SJCRH30 (cell line): Measurements from ENCODE around the gene PRF1. TPM values are rescaled to one million over a fixed set of nuclear protein-coding genes. Genes with fewer than 3 reads are reported as not detected.

Experiments used
- DNase-seq, 2 experiments: peaks; one replicate each; pipeline ENCODE4 v3.0.0-alpha.2; 2015 to 2020
- H3K27ac ChIP-seq: fragments of 250-450 bp; sonication (Bioruptor Pico); 2 replicates; pipeline ENCODE4 v1.5.1; 2020; ENCODE audit warnings: mild to moderate bottlenecking, moderate library complexity
- H3K27me3 ChIP-seq: fragments of 250-450 bp; sonication (Bioruptor Pico); 2 replicates; pipeline ENCODE4 v1.5.1; 2020; ENCODE audit warnings: mild to moderate bottlenecking, moderate library complexity
- H3K36me3 ChIP-seq: fragments of 250-450 bp; sonication (Bioruptor Pico); 2 replicates; pipeline ENCODE4 v1.5.1; 2020; ENCODE audit warnings: mild to moderate bottlenecking, moderate library complexity
- H3K4me1 ChIP-seq: fragments of 250-450 bp; sonication (Bioruptor Pico); 2 replicates; pipeline ENCODE4 v1.5.1; 2020; ENCODE audit warnings: mild to moderate bottlenecking, moderate library complexity
- H3K4me3 ChIP-seq: fragments of 250-450 bp; sonication (Bioruptor Pico); 2 replicates; pipeline ENCODE4 v1.5.1; 2020; ENCODE audit warnings: mild to moderate bottlenecking, moderate library complexity
- H3K9me3 ChIP-seq: fragments of 250-450 bp; sonication (Bioruptor Pico); replicated peaks from 2 replicates; pipeline ENCODE4 v1.5.1; 2020; ENCODE audit warnings: mild to moderate bottlenecking, moderate library complexity
- total RNA-seq: library from RNA; depleted of rRNA; stranded (reverse); fragments of >200 nt; shearing (Covaris generic); gene quantifications from 2 replicates; pipeline ENCODE4 v1.2.3, GENCODE V29; 2014; rRNA removed

PRF1 gene
- total RNA-seq, 1 experiment from 2014 or later: not detected

DNA sequence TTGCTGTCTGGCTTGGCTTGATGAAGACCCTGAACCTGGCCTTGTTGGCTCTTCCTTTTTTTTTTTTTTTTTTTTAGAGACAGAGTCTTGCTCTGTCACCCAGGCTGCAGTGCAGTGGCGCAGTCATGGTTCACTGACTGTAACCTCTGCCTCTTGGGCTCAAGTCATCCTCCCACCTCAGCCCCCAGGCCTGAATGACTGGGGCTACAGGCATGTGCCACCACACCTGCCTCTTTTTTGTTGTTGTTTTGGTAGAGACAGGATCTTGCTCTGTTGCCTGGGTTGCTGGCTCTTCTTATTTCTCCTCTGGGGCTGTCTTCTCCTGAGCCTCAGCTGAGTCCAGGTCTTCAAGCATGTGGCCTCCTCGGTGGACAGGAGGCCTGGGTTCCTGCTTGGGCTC, 44.7 kb downstream of the PRF1 start:
- H3K4me3 ChIP-seq: no peak overlapping the region
- DNase-seq: no peak
- peaks cover 9% of the 10 kb centered on the region; the same call in 1 of the 2 replicates for H3K4me1 ChIP-seq
- H3K9me3 ChIP-seq: no peaks in the 10 kb centered on the region
- no peak overlapping the region for H3K27ac ChIP-seq
- H3K36me3 ChIP-seq: no peaks in the 10 kb centered on the region
- no peaks in the 10 kb centered on the region for H3K27me3 ChIP-seq

DNA sequence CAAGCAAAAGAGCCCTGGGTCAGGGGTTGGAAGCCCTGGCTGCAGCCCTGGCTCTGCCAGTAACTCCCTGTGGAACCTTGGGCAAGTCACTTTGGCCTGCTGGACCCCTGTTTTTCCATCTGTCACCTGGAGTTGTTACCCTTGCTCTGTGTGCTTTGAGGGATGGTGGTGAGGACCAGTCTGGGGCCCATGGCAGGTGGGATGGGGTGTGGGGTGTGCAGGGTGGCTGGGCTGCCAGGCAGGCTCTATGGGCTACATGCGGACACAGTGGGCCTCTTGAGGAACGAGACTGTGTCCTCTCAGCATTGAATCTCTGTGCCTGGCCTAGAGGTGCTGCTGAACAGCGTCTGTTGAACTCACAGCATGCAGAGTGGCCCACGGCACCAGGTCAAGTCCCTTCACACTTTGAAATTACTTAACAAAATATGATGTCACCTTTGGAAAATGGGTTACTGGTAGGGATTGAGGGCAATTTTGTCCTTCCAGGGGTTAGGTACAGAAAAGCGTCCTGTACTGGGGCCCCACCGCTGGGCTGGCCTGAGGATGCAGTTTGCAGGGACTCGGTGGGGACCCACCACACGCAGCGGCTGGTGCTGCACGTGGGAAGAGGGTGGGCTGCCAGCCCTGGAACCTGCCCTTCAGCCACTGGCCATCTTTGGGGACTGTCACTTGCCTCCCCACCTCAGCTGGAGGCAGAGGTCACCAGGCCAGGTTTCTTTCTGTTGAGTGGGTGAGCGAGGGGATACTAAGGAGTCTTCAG, 45.3 kb downstream of the PRF1 start:
- Histone ChIP-seq H3K4me3 (no peak overlapping the region), H3K9me3 (no peaks in the 10 kb centered on the region), H3K27me3 (no peaks in the 10 kb centered on the region), H3K27ac (no peak overlapping the region), H3K36me3 (no peaks in the 10 kb centered on the region), H3K4me1 (peaks cover 9% of the 10 kb centered on the region; the same call in 1 of the 2 replicates)
- DNase-seq: no peak

DNA sequence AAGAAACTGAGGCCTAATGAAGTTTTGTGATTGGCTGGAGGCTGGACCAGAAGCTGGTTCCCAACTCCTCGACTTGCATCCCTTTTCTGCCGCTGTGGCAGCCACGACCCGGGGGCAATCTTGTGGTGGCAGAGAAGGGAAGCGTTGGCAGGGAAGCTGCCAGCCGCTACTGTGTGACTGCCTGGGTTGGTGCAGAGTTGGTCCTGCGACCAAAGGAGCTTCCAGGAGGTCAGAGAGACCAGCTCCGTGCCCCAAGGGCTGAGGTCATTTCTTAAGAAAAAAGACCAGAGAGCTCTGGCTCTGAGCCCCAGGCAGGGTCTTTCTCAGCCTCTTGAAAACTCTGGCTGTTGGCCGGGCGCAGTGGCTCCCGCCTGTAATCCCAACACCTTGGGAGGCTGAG, 47.2 kb downstream of the PRF1 start:
- Histone ChIP-seq H3K27me3 (no peaks in the 10 kb centered on the region), H3K9me3 (no peaks in the 10 kb centered on the region), H3K36me3 (no peaks in the 10 kb centered on the region), H3K27ac (no peak overlapping the region), H3K4me3 (no peak overlapping the region), H3K4me1 (peaks cover 5% of the 10 kb centered on the region; the same call in 1 of the 2 replicates)
- no peak for DNase-seq

DNA sequence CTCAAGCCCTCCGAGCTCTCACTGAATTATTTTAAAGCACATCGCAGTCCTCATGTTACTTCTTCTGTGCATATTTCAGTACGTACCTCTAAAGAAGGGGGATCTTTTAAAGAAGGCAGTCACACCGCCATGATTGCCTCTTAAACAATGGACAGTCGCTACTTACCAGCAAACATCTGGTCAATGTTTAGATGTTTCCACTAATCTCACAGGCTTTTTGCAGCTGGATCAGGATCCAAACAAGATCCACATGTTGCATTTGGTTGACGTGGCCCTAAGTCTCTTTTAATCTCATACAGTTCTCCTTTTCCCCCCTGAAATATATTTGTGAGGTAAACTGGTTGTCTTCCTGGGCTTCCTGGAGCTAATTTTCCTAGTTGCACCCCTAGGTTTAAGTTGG, 50.0 kb downstream of the PRF1 start:
- no peak overlapping the region for H3K27ac ChIP-seq
- H3K4me3 ChIP-seq: no peak overlapping the region
- H3K9me3 ChIP-seq: no peaks in the 10 kb centered on the region
- DNase-seq: no peak
- H3K36me3 ChIP-seq: no peaks in the 10 kb centered on the region
- no peaks in the 10 kb centered on the region for H3K4me1 ChIP-seq
- no peaks in the 10 kb centered on the region for H3K27me3 ChIP-seq

DNA sequence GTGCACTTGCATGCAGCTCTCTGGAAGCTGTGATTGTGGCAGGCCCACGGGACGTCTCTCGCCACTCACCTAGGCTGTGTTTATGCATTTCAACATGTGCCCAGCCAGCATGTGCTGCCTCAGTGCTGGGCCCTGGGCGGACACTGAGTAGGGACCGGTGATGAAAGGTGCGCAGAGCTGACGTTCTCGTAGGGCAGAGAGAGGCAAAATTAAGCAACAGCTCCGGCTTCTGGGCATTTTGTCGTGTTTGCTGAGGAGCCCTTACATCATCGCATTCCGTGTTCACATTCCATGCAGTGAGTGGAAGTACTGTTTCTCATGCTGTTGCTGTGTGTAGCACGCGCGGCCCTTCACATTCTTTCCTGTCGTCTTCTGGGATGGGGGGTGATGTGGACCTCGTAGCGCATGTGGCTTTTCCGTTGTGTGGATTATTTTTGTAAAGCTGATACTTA, 50.5 kb downstream of the PRF1 start:
- DNase-seq: no peak
- Histone ChIP-seq H3K9me3 (no peaks in the 10 kb centered on the region), H3K27ac (no peak overlapping the region)

DNA sequence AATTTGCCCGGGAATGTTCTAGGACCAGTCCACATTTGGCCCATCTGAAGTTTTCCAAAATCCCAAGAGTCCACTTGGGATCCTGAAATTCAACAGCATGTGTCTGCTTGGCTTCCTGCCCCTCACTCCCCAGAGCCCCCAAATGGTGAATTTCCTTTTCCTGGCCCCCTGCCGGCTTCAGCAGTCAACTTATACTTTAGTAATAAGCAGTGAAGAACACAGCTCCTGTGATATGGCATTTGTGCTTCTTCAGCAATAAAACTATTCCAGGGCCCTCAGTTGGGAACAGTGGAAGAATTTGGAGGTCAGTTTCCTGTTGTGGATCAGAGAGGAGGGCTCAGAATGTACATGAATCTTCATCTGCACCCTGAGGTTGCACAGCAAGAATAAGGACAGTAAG, 51.1 kb downstream of the PRF1 start:
- H3K27ac ChIP-seq: no peak overlapping the region
- peaks cover 3% of the 10 kb centered on the region for H3K4me1 ChIP-seq
- H3K36me3 ChIP-seq: no peaks in the 10 kb centered on the region
- H3K4me3 ChIP-seq: no peak overlapping the region
- no peaks in the 10 kb centered on the region for H3K27me3 ChIP-seq
- no peak for DNase-seq
- no peaks in the 10 kb centered on the region for H3K9me3 ChIP-seq

More for the DNA sequence above, 50.5 kb downstream of the PRF1 start:
- Histone ChIP-seq H3K36me3 (no peaks in the 10 kb centered on the region), H3K4me3 (no peak overlapping the region), H3K27me3 (no peaks in the 10 kb centered on the region), H3K4me1 (no peaks in the 10 kb centered on the region)

DNA sequence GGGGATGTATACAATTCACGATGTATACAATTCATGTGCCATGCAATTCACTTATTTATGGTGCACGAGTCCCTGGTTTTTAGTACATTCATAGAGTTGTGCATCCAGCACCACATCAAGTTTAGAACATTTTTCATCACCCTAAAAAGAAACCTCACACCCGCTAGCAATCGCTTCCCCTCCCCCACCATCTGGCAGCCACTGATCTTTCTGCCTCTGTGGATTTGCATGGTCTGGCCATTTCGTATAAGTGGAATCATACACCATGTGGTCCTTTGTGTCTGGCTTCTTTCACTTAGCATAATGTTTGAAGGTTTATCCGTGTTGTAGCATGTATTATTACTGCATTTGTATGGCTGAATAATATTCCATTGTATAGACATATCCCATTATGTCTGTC, 52.1 kb downstream of the PRF1 start:
- no peak overlapping the region for H3K27ac ChIP-seq
- no peaks in the 10 kb centered on the region for H3K36me3 ChIP-seq
- H3K4me3 ChIP-seq: no peak overlapping the region
- no peaks in the 10 kb centered on the region for H3K27me3 ChIP-seq
- DNase-seq: no peak
- H3K4me1 ChIP-seq: peaks cover 6% of the 10 kb centered on the region
- no peaks in the 10 kb centered on the region for H3K9me3 ChIP-seq

DNA sequence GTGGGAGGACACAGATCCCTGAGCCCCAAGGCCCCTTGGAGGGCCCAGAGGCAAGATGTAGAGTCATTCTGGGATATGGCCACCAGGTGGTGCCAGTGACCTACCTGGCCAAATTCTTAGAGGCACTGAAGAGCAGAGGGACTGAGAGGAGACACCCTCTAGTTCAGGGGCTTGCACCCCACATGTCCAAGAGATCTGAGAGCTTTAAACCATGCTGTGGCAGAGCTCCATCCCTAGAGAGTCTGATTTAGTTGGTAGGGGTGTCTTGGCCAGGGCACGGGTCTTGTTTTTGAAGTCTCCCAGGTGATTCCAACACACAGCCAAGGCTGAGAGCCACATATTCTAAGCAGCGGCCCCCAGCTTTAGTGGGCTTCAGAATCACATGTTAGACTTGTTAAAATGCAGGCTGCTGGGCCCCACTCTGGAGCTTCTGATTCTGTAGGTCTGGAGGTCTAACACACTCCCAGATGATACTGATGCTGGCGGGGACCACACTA, 52.5 kb downstream of the PRF1 start:
- Histone ChIP-seq H3K27me3 (no peaks in the 10 kb centered on the region), H3K27ac (no peak overlapping the region), H3K9me3 (no peaks in the 10 kb centered on the region), H3K4me1 (peaks cover 10% of the 10 kb centered on the region), H3K4me3 (no peak overlapping the region), H3K36me3 (no peaks in the 10 kb centered on the region)
- DNase-seq: peak; percentile 54 to 85

DNA sequence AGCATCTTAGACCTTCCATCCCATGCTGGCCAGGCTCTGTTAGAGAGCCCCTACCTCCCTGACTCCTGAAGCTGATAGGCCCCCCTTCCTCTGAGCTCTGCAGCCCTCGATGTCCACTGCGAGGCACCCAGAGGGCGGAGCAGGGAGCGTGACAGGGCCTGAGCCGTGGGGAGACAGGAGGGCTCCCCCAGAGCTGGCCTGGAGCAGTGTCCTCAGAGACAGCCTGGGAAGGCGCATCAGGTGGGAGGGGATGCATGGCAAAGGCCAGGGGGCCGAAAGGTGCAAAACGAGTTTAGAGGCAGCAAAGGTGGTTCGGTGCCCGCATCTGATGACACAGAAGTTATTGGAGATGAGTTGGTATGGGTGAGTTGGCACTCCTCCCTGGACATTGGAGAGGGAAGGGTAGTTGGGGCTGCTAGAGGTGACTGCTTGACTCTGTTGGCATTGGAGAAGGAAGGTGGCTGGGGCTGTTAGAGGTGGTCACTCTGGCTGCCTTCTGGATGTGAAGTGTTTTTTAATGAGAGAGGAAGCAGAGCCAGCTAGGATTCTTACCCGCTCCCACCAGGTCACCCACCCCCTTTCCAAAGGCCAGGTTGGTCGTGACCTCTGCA, 53.1 kb downstream of the PRF1 start:
- no peak for DNase-seq
- Histone ChIP-seq H3K36me3 (no peaks in the 10 kb centered on the region), H3K27me3 (no peaks in the 10 kb centered on the region), H3K4me3 (no peak overlapping the region), H3K27ac (no peak overlapping the region), H3K9me3 (no peaks in the 10 kb centered on the region), H3K4me1 (peaks cover 14% of the 10 kb centered on the region)

Other genes with a start within 250 kb of the PRF1 start
- 4.3 and 5.2 TPM in 2 replicates for gene LRRC20, start 220.1 kb downstream of the PRF1 start, total RNA-seq
- 51.0 and 52.8 TPM in 2 replicates for gene EIF4EBP2, start 198.6 kb downstream of the PRF1 start, total RNA-seq
- not detected in 2 replicates for gene NODAL, start 161.1 kb downstream of the PRF1 start, total RNA-seq
- gene PALD1, start 124.0 kb downstream of the PRF1 start, total RNA-seq: 12.5 and 12.8 TPM in 2 replicates
- 6.4 and 7.6 TPM in 2 replicates for gene ADAMTS14, start 69.8 kb upstream of the PRF1 start, total RNA-seq
- gene TBATA, start 182.6 kb upstream of the PRF1 start, total RNA-seq: not detected in 2 replicates
- 37.9 and 41.4 TPM in 2 replicates for gene SGPL1, start 213.2 kb upstream of the PRF1 start, total RNA-seq